Adipose tissue (tissue), 3 donors: Measurements from ENCODE around the gene SFSWAP. TPM values are rescaled to one million over a fixed set of nuclear protein-coding genes. Genes with fewer than 3 reads are reported as not detected.
"Not testable (repeated sequence)": the region's sequence is repeated elsewhere in the genome, so short reads cannot be mapped to it uniquely, and the experiment has no call there.

Experiments
- H3K27ac ChIP-seq: one replicate; pipeline ENCODE4 v1.5.1; 2013; ENCODE audit warnings: low read depth, low read length
- WGBS, 3 donors: extraction: QIAGEN DNeasy Blood & Tissue Kit; methylation state at CpG; one replicate each; pipeline ENCODE4 v1.1.7; 2013; 5-methylcytosine and 5-hydroxymethylcytosine counted together
- polyA plus RNA-seq, 3 donors: library from polyadenylated mRNA; stranded (reverse); fragments of 200-250 nt; gene quantifications; one replicate each; pipeline ENCODE4 v1.2.3, GENCODE V29; 2013
- donor health status: healthy with polysubstance abuse.
- donor health status: Bipolar disorder and iron deficiency.
- donor health status: healthy.

The SFSWAP gene
- polyA plus RNA-seq, 3 donors, result 16.0 to 28.4 (median 18.1) TPM

- WGBS, 3 donors, result 71 to 90% (median 87%) methylated on average over 5 to 7 of the region's 9 CpGs
- H3K27ac ChIP-seq, result not testable (repeated sequence)
Measured at GRCh38 chr12:131809476-131810254, 98.8 kb downstream of the SFSWAP start.

DNA sequence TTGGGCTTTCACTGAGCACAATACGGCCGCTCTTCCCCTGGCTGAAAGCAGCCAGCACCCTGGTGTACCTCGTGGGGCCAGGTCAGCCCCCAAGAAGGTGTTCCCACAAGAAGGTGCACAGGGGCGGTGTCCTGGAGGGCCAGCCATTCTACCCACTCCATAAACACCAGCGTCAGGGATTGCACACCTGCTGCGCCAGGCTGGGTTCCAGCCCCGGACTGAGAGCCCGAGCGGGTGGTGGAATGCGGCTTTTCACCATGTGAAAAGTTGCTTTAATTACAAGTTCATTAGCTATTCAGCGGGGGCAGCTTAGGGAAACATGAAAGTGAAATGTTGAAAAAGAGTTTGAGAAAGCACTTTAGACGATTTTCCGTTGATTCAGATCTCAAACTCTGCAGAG, 99.8 kb downstream of the SFSWAP start:
- no peak overlapping the region for H3K27ac ChIP-seq
- 55 to 76% (median 65%) methylated on average over 13 of the region's 13 CpGs for WGBS, 3 donors

DNA sequence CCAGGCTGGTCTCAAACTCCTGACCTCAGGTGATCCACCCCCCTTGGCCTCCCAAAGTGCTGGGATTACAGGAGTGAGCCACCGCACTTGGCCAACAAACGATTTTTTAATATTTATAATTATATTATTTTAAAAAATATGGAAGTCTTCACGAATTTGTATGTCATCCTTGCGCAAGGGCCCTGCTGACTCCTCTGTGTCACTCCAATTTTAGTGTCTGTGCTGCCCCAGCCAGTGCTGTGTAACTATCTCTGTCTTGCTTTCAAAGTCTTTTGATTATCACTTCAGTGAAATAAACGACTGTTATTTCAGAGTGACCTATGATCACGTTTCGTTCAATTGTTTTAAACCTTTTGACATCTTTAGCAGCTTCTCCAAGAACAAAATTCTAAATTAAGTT, 104.2 kb downstream of the SFSWAP start:
- 79 to 83% (median 83%) methylated on average over 7 of the region's 7 CpGs for WGBS, 3 donors
- H3K27ac ChIP-seq, result no peak overlapping the region

DNA sequence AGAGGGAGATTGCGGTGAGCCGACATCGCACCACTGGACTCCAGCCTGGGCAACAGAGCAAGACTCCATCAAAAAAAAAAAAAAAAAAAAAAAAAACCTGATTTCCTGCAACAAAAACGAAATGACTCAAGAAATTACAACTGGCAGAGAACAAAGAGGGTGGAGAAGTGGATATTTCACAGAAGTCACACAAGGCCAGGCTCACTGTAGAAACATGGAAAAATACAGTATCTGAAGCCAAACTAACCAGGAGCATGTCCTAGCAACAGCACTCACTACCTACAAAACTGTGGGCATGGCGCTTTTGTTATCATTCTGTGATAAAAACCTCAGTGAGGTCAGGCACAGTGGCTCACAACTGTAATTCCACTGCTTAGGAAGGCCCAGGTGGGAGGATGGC, 105.6 kb downstream of the SFSWAP start:
- 66 to 70% (median 68%) methylated on average over 5 of the region's 5 CpGs for WGBS, 3 donors
- H3K27ac ChIP-seq, result no peak overlapping the region

DNA sequence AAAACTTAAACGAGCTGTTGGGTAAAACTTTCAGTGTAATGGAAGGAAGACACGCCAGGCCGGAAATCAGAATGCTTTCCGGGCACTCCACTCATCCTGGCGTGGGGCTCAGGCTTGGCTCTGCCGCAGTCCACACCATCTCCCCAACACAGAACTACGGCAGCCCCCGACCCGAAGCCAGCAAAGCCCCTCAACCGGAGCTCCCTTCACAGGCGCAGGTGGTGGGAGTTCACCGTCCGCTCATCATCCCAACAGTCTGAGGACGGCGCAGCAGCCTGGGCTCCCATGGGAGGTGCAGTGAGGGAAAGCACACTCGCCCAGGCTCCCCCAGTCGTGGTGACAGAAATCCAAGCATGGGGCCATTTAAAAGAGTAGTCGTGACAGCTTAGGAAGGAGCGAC, 106.4 kb downstream of the SFSWAP start:
- no peak overlapping the region for H3K27ac ChIP-seq
- WGBS, 3 donors, result 87 to 94% (median 88%) methylated on average over 17 to 19 of the region's 19 CpGs

GRCh38 chr12:131818821-131819585, 108.1 kb downstream of the SFSWAP start:
- H3K27ac ChIP-seq, result no peak overlapping the region
- WGBS, 3 donors, result 61 to 76% (median 63%) methylated on average over 30 of the region's 30 CpGs

- WGBS, 3 donors, result 91 to 93% (median 92%) methylated on average over 6 of the region's 6 CpGs
- no peak overlapping the region for H3K27ac ChIP-seq
Measured at GRCh38 chr12:131824450-131824849, 113.6 kb downstream of the SFSWAP start.

DNA sequence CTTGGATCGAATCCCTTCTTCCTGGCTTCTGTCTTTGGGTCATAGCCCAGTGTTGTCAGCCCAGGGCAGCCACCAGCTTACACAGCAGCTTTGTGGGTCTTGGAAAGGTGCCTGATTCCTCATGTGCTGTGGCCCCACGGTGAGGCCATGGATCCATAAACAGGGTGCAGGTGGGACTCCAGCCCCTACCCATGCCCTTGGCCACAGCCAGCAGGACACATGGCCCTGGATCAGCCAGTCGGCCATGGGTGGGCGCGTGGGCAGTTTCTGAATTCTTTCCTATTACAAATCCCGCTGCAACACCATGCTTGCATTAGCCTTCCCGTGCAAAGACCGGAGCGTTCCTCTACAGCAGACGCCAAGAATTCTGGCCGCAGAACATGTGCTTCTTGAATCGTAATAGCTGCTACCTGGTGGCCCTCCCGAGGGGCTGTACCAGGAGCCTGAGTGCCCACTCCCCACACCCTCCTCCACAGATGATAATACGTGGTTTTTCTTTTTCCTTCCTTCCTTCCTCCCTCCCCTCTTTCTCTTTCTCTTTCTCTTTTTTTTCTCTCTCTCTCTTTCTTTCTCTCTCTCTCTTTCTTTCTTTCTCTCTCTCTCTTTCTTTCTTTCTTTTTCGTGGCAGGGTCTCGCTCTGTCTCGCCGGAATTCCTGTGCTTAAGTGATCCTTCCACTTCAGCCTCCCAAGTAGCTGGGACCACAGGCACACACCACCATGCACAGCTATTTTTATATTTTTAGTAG, 114.4 kb downstream of the SFSWAP start:
- WGBS, 3 donors, result 53 to 61% (median 54%) methylated on average over 18 of the region's 18 CpGs
- no peak overlapping the region for H3K27ac ChIP-seq

DNA sequence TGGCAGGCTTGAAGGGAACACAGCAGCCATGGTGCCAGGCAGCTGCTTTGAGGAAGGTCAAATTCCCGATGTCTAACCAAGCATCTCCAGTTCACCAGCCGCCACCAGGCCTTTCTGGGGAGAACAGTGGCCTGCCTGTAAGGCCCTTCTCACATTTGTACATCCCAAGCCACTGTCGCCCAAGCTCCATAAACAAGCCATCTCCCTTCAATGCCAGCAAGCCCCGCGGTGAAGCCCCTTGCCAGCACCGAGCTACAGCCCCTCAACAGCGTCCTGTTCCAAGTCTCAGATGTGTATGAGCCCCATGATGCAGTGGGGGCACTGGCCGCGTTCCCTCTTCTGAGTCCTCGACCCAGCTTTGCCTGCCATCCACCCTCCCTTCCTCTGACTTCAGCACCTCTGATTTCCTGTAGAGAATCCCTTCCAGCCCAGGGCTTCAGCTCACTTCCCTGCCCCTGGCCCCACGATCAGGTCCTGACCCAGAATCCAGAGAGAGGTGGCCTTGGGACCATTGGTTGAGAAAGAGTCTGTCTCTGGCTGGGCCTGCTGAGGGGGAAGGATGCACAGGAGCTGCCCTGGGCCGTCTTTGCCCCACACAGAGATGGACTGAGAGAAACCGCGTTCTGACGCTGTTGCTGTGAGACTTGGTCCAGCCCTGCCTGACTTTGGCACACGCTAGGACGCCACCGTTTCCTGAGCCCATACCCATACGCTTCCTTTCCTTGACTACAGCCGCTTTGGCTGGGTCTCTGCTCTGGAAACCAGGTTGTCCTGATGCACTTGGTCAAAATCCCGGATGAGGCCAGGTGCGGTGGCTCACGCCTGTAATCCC, 115.4 kb downstream of the SFSWAP start:
- H3K27ac ChIP-seq, result no peak overlapping the region
- WGBS, 3 donors, result 76 to 83% (median 79%) methylated on average over 23 of the region's 23 CpGs

DNA sequence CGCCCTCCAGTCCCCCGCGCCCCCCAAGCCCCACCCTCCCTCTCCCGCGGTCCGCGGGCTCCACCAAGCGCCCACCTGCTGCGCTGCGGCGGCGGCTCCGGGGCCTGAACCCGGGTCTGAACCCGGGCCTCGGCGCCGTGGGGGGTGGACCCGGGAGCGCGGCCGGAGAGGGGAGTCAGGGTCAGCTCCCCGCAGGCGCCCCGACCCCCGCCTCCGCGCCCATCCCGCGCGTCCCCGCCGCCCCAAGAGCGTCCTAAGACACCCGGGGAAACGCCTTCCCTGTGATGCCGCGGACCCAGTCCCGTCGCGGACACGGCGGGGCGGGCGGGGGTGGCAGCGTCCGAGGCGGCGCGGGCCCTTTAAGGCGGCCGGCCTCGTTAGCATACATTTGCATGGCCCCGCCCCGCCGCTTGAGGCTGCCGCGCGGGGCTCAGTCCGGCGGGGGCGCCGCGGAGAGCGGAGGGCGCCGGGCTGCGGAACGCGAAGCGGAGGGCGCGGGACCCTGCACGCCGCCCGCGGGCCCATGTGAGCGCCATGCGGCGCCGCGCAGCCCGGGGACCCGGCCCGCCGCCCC, 117.2 kb downstream of the SFSWAP start, which contains the start of gene MMP17:
TSS of gene MMP17 (plus strand) at position 433 of the 574 bp plus-strand sequence. CDS start at position 535, 102 bp downstream.
- 0 to 1% (median 1%) methylated on average over 64 to 86 of the region's 86 CpGs for WGBS, 3 donors
- no peak within 1 kb of the TSS for H3K27ac ChIP-seq

GRCh38 chr12:131828671-131829355, 117.9 kb downstream of the SFSWAP start:
- no peak overlapping the region for H3K27ac ChIP-seq
- WGBS, 3 donors, result 1 to 2% (median 1%) methylated on average over 50 to 64 of the region's 64 CpGs

DNA sequence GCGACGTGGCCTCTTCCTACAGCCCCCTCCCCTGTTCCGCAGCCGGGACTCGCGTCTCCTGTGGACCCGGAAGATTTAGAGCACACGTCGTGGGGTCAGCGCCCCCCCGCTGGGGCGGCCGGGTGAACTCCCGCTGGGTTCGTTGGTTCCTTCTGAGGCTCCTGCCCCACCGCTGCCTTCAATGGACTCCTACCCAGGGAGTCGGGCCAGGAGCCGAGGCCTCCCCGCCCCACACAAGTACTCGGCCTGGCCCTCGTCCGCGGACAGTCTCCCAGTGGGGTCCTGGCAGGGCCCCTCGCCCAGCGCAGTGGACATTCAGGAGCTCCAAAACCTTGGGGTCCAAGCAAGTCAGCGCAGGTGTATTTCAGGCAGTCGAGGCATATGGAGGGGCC, 118.5 kb downstream of the SFSWAP start:
- H3K27ac ChIP-seq, result no peak overlapping the region
- 5 to 8% (median 6%) methylated on average over 27 of the region's 27 CpGs for WGBS, 3 donors

DNA sequence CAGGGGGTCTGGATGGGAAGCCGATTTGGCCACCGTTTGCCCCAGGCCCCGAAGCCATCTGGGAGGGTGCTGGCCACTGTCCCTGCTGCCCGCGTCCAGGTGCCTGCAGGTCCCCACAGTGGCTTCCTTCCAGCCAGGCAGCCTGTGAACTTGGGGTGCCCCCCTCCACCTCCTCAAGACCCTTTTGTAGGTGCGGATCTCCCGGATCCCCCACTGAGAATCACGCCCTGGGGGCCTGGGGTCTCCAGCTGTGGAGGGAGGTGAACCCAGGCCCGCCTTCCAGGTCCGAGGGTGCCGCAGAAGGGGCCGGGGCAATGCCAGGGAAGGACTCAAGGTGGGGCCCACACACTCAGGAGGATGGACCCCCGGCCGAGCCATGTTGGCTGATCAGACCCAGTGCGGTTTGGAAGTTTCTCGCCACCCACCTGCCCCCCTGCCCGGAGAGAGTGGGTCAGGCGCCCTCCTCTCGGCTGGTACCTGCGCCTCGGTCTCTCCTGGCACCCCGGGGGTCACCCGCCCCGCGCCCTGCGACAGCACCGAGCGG, 119.0 kb downstream of the SFSWAP start:
- no peak overlapping the region for H3K27ac ChIP-seq
- 8 to 20% (median 14%) methylated on average over 25 to 28 of the region's 28 CpGs for WGBS, 3 donors

GRCh38 chr12:131830335-131830913, 119.5 kb downstream of the SFSWAP start:
- no peak overlapping the region for H3K27ac ChIP-seq
- whole genome bisulfite sequencing, 3 donors, result 0 to 1% (median 1%) methylated on average over 39 to 50 of the region's 50 CpGs

- H3K27ac ChIP-seq, result no peak overlapping the region
- 4 to 5% (median 5%) methylated on average over 32 to 33 of the region's 33 CpGs for WGBS, 3 donors
Measured at GRCh38 chr12:131830914-131831571, 120.2 kb downstream of the SFSWAP start.

GRCh38 chr12:131831635-131832041, 120.7 kb downstream of the SFSWAP start:
- no peak overlapping the region for H3K27ac ChIP-seq
- 28 to 40% (median 32%) methylated on average over 16 of the region's 16 CpGs for WGBS, 3 donors
